ENCODE measurements around the gene ABHD2.

The ABHD2 gene

GRCh38 chr15:89195836-89196235 is 107.6 kb downstream of the ABHD2 start:
- peak; percentile 90 for DNase-seq

- no peak for DNase-seq
Measured at GRCh38 chr15:89196241-89196640, 108.0 kb downstream of the ABHD2 start.

GRCh38 chr15:89196994-89197393 is 108.7 kb downstream of the ABHD2 start:
- DNase-seq: no peak

GRCh38 chr15:89197503-89197971 is 109.3 kb downstream of the ABHD2 start:
- DNase-seq: peak; percentile 38

- no peak for DNase-seq
Measured at GRCh38 chr15:89198196-89198595, 109.9 kb downstream of the ABHD2 start.

GRCh38 chr15:89198934-89199333 is 110.7 kb downstream of the ABHD2 start:
- DNase-seq: peak; percentile 18

GRCh38 chr15:89199746-89200145 is 111.5 kb downstream of the ABHD2 start:
- DNase-seq: no peak

GRCh38 chr15:89200182-89200581 is 111.9 kb downstream of the ABHD2 start:
- DNase-seq: no peak

GRCh38 chr15:89201465-89202005 is 113.3 kb downstream of the ABHD2 start:
- no peak for DNase-seq

GRCh38 chr15:89203705-89204273 is 115.5 kb downstream of the ABHD2 start:
- DNase-seq: no peak

- no peak for DNase-seq
Measured at GRCh38 chr15:89205991-89206585, 117.8 kb downstream of the ABHD2 start.

GRCh38 chr15:89206908-89207331 is 118.7 kb downstream of the ABHD2 start:
- peak; percentile 70 for DNase-seq

- no peak for DNase-seq
Measured at GRCh38 chr15:89208256-89208655, 120.0 kb downstream of the ABHD2 start.

- no peak for DNase-seq
Measured at GRCh38 chr15:89209057-89209456, 120.8 kb downstream of the ABHD2 start.

GRCh38 chr15:89211678-89212170 is 123.5 kb downstream of the ABHD2 start:
- DNase-seq: no peak

GRCh38 chr15:89215627-89216026 is 127.4 kb downstream of the ABHD2 start:
- no peak for DNase-seq

GRCh38 chr15:89217031-89217430 is 128.8 kb downstream of the ABHD2 start:
- DNase-seq: no peak

GRCh38 chr15:89217686-89218376 is 129.6 kb downstream of the ABHD2 start:
- DNase-seq: no peak

- DNase-seq: no peak
Measured at GRCh38 chr15:89218531-89218930, 130.3 kb downstream of the ABHD2 start.

GRCh38 chr15:89221543-89221942 is 133.3 kb downstream of the ABHD2 start, which contains the start of gene RLBP1:
TSS of gene RLBP1 (minus strand) at chr15:89221579. CDS start at chr15:89218975, 2,604 bp downstream.
- DNase-seq: no peak

- no peak for DNase-seq
Measured at GRCh38 chr15:89225588-89225987, 137.3 kb downstream of the ABHD2 start.

- DNase-seq: no peak
Measured at GRCh38 chr15:89226359-89227221, 138.3 kb downstream of the ABHD2 start.
